DND-41 (cell line): ENCODE measurements around the gene PAK1IP1.
"Not testable (repeated sequence)": the region's sequence is repeated elsewhere in the genome, so short reads cannot be mapped to it uniquely, and the experiment has no call there.

ENCODE experiments used
- ATAC-seq: fragments of 200-7000 bp; cut with Tn5 transposase; 3 replicates; pipeline ENCODE4 v1.9.1; 2021; ENCODE audit warnings: low read depth; ENCODE audit not compliant: insufficient read depth
- DNase-seq: peaks from one replicate; pipeline ENCODE4 v3.0.0-alpha.2; 2020
- H2AFZ ChIP-seq: 2 replicates; pipeline ENCODE4 v1.6.0; 2012; ENCODE audit warnings: low read depth, low read length
- H3K27ac ChIP-seq: 2 replicates; pipeline ENCODE4 v1.5.1; 2012; ENCODE audit warnings: low read length, inconsistent platforms
- H3K27me3 ChIP-seq: fragments of 200-600 bp; sonication (generic); 2 replicates; pipeline ENCODE4 v1.6.0; 2012; ENCODE audit warnings: low read length, mild to moderate bottlenecking, inconsistent platforms; ENCODE audit not compliant: insufficient read depth, poor library complexity
- H3K36me3 ChIP-seq: 2 replicates; pipeline ENCODE4 v1.5.1; 2012; ENCODE audit warnings: low read length, inconsistent platforms; ENCODE audit not compliant: insufficient read depth
- H3K4me1 ChIP-seq: 2 replicates; pipeline ENCODE4 v1.5.1; 2012; ENCODE audit warnings: mild to moderate bottlenecking, low read length; ENCODE audit not compliant: insufficient read depth
- H3K4me2 ChIP-seq: 2 replicates; pipeline ENCODE4 v1.6.0; 2012; ENCODE audit warnings: mild to moderate bottlenecking, moderate library complexity, low read length, inconsistent platforms; ENCODE audit not compliant: insufficient read depth
- H3K4me3 ChIP-seq, 2 experiments: fragments of 200-600 bp in 1 of 2; shearing (Covaris generic) in 1 of 2; 2 replicates each; pipeline ENCODE4 v1.5.1; 2012 to 2016; ENCODE audit warnings: inconsistent platforms in 2 of 2, low read length in 2 of 2, mild to moderate bottlenecking in 2 of 2, low read depth in 1 of 2, moderate library complexity in 1 of 2
- H3K79me2 ChIP-seq: 2 replicates; pipeline ENCODE4 v1.6.0; 2012; ENCODE audit warnings: low read length, inconsistent platforms; ENCODE audit not compliant: insufficient read depth
- H3K9ac ChIP-seq: 2 replicates; pipeline ENCODE4 v1.6.0; 2012; ENCODE audit warnings: low read depth, mild to moderate bottlenecking, inconsistent platforms, low read length, moderate library complexity
- H3K9me3 ChIP-seq: 2 replicates; pipeline ENCODE4 v1.5.1; 2012; ENCODE audit warnings: low read length, moderate library complexity, mild to moderate bottlenecking, inconsistent platforms; ENCODE audit not compliant: insufficient read depth, severe bottlenecking
- H4K20me1 ChIP-seq: 2 replicates; pipeline ENCODE4 v1.6.0; 2012; ENCODE audit warnings: low read length; ENCODE audit not compliant: insufficient read depth
- CTCF ChIP-seq: IDR thresholded peaks from 2 replicates; pipeline ENCODE4 v1.5.1; 2012; ENCODE audit warnings: borderline replicate concordance, low read length, moderate library complexity, mild to moderate bottlenecking; ENCODE audit not compliant: poor library complexity, severe bottlenecking; ENCODE audit errors: extremely low read depth
- EZH2 ChIP-seq: IDR thresholded peaks from 3 replicates; pipeline ENCODE4 v1.6.1; 2012; ENCODE audit warnings: borderline replicate concordance, low read depth, mild to moderate bottlenecking, moderate library complexity, low read length, inconsistent platforms; ENCODE audit not compliant: severe bottlenecking

Gene PAK1IP1

DNA sequence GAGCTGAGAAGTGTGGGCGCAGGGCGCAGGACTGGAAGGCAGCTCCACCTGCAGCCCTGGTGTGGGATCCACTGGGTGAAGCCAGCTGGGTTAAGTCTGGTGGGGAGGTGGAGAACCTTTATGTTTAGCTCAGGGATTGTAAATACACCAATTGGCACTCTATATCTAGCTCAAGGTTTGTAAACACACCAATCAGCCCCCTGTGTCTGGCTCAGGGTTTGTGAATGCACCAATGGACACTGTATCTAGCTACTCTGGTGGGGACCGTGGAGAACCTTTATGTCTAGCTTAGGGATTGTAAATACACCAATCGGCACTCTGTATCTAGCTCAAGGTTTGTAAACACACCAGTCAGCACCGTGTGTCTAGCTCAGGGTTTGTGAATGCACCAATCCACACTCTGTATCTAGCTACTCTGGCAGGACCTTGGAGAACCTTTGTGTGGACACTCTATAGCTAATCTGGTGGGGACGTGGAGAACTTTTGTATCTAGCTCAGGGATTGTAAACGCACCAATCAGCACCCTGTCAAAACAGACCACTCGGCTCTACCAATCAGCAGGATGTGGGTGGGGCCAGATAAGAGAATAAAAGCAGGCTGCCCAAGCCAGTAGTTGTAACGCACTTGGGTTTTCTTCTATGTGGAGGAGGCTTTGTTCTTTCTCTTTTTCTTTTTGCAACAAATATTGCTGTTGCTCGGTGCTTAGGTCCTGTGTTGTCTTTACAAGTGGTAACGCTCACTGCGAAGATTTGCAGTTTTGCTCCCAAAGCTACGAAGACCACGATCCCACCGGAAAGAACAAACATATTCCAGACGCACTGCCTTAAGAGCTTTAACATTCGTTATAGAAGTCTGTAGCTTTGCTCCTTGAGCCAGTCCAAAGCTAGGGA is 26.4 kb downstream of the PAK1IP1 start:
- not testable (repeated sequence) for ATAC-seq, H3K27me3 ChIP-seq, H4K20me1 ChIP-seq
- peak overlapping the region; percentile 54 to 72; a peak in 3 of 4 replicates for H3K4me3 ChIP-seq
- peaks cover 63% of the 10 kb centered on the region for H3K4me1 ChIP-seq
- peak overlapping the region; percentile 61 for H3K4me2 ChIP-seq
- TF ChIP-seq CTCF, result peak; percentile 45
- H3K27ac ChIP-seq, result peak overlapping the region; percentile 95
- peak overlapping the region; percentile 91 for H3K9ac ChIP-seq
- peak; percentile 74 for DNase-seq
- H3K36me3 ChIP-seq, result peaks cover 17% of the 10 kb centered on the region
- peaks cover 11% of the 10 kb centered on the region for H3K9me3 ChIP-seq
- H2AFZ ChIP-seq, result peak overlapping the region; percentile 82
- peaks cover 46% of the 10 kb centered on the region for H3K79me2 ChIP-seq

- Histone ChIP-seq H3K9me3 (peaks cover 11% of the 10 kb centered on the region), H4K20me1 (no peaks in the 10 kb centered on the region), H3K79me2 (peaks cover 48% of the 10 kb centered on the region), H3K9ac (peak overlapping the region; percentile 91), H2AFZ (peak overlapping the region; percentile 86), H3K36me3 (peaks cover 18% of the 10 kb centered on the region), H3K27me3 (no peaks in the 10 kb centered on the region), H3K4me3 (peak overlapping the region; percentile 49 to 72; a peak in 3 of 4 replicates), H3K27ac (peak overlapping the region; percentile 95), H3K4me2 (peak overlapping the region; percentile 61), H3K4me1 (peaks cover 63% of the 10 kb centered on the region)
- no peak for TF ChIP-seq EZH2
- no peak for TF ChIP-seq CTCF
- peak; percentile 17 for DNase-seq
- no peak for ATAC-seq
Measured at GRCh38 chr6:10721850-10722569, 27.2 kb downstream of the PAK1IP1 start.

GRCh38 chr6:10722570-10722819 is 27.7 kb downstream of the PAK1IP1 start:
- DNase-seq (no peak), ATAC-seq (peak; percentile 5; the same call in 2 of the 3 replicates)
- TF ChIP-seq EZH2 (no peak), CTCF (no peak)
- Histone ChIP-seq H3K4me3 (peak overlapping the region; percentile 49 to 72), H3K9ac (peak overlapping the region; percentile 91), H3K27me3 (no peaks in the 10 kb centered on the region), H3K27ac (peak overlapping the region; percentile 95), H3K36me3 (peaks cover 18% of the 10 kb centered on the region), H3K4me1 (peaks cover 63% of the 10 kb centered on the region), H3K79me2 (peaks cover 48% of the 10 kb centered on the region), H2AFZ (peak overlapping the region; percentile 86), H3K4me2 (peak overlapping the region; percentile 61), H4K20me1 (no peaks in the 10 kb centered on the region), H3K9me3 (peaks cover 11% of the 10 kb centered on the region)
